ENCODE data around the gene E2F7.

GRCh38 chr12:77046468-77046867 is 18.9 kb downstream of the E2F7 start:
- TF ChIP-seq POLR2AphosphoS5 (IDR thresholded peaks at IDR 0.05) = no peak
- TF ChIP-seq, protein P1, sequence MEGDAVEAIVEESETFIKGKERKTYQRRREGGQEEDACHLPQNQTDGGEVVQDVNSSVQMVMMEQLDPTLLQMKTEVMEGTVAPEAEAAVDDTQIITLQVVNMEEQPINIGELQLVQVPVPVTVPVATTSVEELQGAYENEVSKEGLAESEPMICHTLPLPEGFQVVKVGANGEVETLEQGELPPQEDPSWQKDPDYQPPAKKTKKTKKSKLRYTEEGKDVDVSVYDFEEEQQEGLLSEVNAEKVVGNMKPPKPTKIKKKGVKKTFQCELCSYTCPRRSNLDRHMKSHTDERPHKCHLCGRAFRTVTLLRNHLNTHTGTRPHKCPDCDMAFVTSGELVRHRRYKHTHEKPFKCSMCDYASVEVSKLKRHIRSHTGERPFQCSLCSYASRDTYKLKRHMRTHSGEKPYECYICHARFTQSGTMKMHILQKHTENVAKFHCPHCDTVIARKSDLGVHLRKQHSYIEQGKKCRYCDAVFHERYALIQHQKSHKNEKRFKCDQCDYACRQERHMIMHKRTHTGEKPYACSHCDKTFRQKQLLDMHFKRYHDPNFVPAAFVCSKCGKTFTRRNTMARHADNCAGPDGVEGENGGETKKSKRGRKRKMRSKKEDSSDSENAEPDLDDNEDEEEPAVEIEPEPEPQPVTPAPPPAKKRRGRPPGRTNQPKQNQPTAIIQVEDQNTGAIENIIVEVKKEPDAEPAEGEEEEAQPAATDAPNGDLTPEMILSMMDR (IDR thresholded peaks at IDR 0.05) = no peak
